H1 (cell line): ENCODE measurements around the gene RAD9A. TPM values are rescaled to one million over a fixed set of nuclear protein-coding genes. Genes with fewer than 3 reads are reported as not detected.

Experiments
- CTCF ChIA-PET: fragments of 300-600 bp; sonication (Branson Sonifier 250); formaldehyde crosslinking; loops from one replicate; lab custom pipeline; 2021; ENCODE audit not compliant: partially characterized antibody; lab: Charles Lee
- POLR2A ChIA-PET: fragments of 300-600 bp; sonication (Branson Sonifier 250); formaldehyde crosslinking; loops from one replicate; lab custom pipeline; 2021; ENCODE audit warnings: inconsistent platforms; ENCODE audit not compliant: partially characterized antibody; lab: Charles Lee
- DNase-seq, 2 experiments: peaks; one replicate each; pipeline versions ENCODE4 v3.0.0 to v3.0.0-alpha.2; 2010 to 2022; ENCODE audit warnings: low spot score in 2 of 2, low read depth in 1 of 2, mixed read lengths in 1 of 2
- FAIRE-seq: peaks from 2 replicates; lab custom pipeline; 2011; peaks lifted over from hg19 to GRCh38; lab: Jason Lieb, UNC
- H2AFZ ChIP-seq: 2 replicates; pipeline ENCODE4 v1.8.1; 2012; ENCODE audit warnings: low read length, inconsistent platforms
- H2AK5ac ChIP-seq: 2 replicates; pipeline ENCODE4 v1.6.1; 2013; ENCODE audit warnings: low read depth, low read length
- H2BK120ac ChIP-seq: replicated peaks from 2 replicates; pipeline ENCODE3; 2013; ENCODE audit warnings: low read depth, low read length, inconsistent platforms
- H2BK12ac ChIP-seq: 2 replicates; pipeline ENCODE4 v1.6.1; 2013; ENCODE audit warnings: low read depth, low read length
- H2BK15ac ChIP-seq: 2 replicates; pipeline ENCODE4 v1.6.1; 2013; ENCODE audit warnings: low read length
- H2BK20ac ChIP-seq: 2 replicates; pipeline ENCODE4 v1.6.1; 2013; ENCODE audit warnings: low read length
- H2BK5ac ChIP-seq: 2 replicates; pipeline ENCODE4 v1.6.1; 2013; ENCODE audit warnings: low read depth, low read length
- H3K14ac ChIP-seq: 2 replicates; pipeline ENCODE4 v1.6.1; 2013; ENCODE audit warnings: inconsistent platforms; ENCODE audit not compliant: insufficient read length
- H3K18ac ChIP-seq: 2 replicates; pipeline ENCODE4 v1.6.1; 2013; ENCODE audit warnings: low read length; ENCODE audit errors: extremely low read depth
- H3K23ac ChIP-seq: 2 replicates; pipeline ENCODE4 v1.6.1; 2013; ENCODE audit warnings: inconsistent platforms; ENCODE audit not compliant: insufficient read length
- H3K23me2 ChIP-seq: 2 replicates; pipeline ENCODE4 v1.6.1; 2013; ENCODE audit warnings: low read depth, low read length
- H3K27ac ChIP-seq: 2 replicates; pipeline ENCODE4 v1.6.1; 2011; ENCODE audit warnings: low read depth, low read length, inconsistent platforms
- H3K27me3 ChIP-seq, 4 experiments: replicated peaks in 1 of 4; 1 replicate in 1 of 4; 2 replicates in 3 of 4; pipeline versions ENCODE4 v1.6.1 to v1.8.1; 2011 to 2013; ENCODE audit warnings: low read length in 3 of 4, mild to moderate bottlenecking in 3 of 4, inconsistent platforms in 2 of 4, mixed read lengths in 2 of 4, moderate library complexity in 1 of 4; ENCODE audit not compliant: control insufficient read depth in 3 of 4, insufficient read depth in 3 of 4; ENCODE audit errors: extremely low read depth in 1 of 4
- H3K36me3 ChIP-seq, 4 experiments: 2 replicates each; pipeline versions ENCODE4 v1.6.1 to v1.8.1; 2011 to 2013; ENCODE audit warnings: mild to moderate bottlenecking in 4 of 4, low read length in 3 of 4, moderate library complexity in 2 of 4, control low read depth in 1 of 4, inconsistent platforms in 1 of 4; ENCODE audit not compliant: insufficient read depth in 4 of 4, control insufficient read depth in 2 of 4
- H3K4ac ChIP-seq: replicated peaks from 2 replicates; pipeline ENCODE3; 2013; ENCODE audit warnings: low read length, low read depth, mixed read lengths, inconsistent platforms; ENCODE audit not compliant: insufficient read length
- H3K4me1 ChIP-seq, 4 experiments: replicated peaks in 1 of 4; 1 replicate in 1 of 4; 2 replicates in 3 of 4; pipeline versions ENCODE4 v1.6.1 to v1.8.1; 2011 to 2013; ENCODE audit warnings: low read length in 3 of 4, inconsistent platforms in 2 of 4, mixed read lengths in 1 of 4; ENCODE audit not compliant: insufficient read depth in 4 of 4, control insufficient read depth in 3 of 4
- H3K4me2 ChIP-seq, 2 experiments: 2 replicates each; pipeline versions ENCODE4 v1.6.1 to v1.8.1; 2011 to 2013; ENCODE audit warnings: low read depth in 2 of 2, low read length in 2 of 2, control low read depth in 1 of 2, inconsistent platforms in 1 of 2, mild to moderate bottlenecking in 1 of 2; ENCODE audit not compliant: insufficient read depth in 1 of 2
- H3K4me3 ChIP-seq, 4 experiments: fragments of 200-600, 300-600 bp in 1 of 4; sonication (generic), shearing (Covaris generic), sonication (Bioruptor Twin) in 1 of 4; 2 replicates each; pipeline versions ENCODE4 v1.5.1 to v1.8.1; 2011 to 2016; ENCODE audit warnings: low read length in 4 of 4, low read depth in 3 of 4, control low read depth in 2 of 4, inconsistent platforms in 2 of 4, mild to moderate bottlenecking in 2 of 4, mixed read lengths in 1 of 4, moderate library complexity in 1 of 4; ENCODE audit not compliant: insufficient read depth in 2 of 4; ENCODE audit errors: extremely low read depth in 1 of 4
- H3K56ac ChIP-seq: replicated peaks from 2 replicates; pipeline ENCODE3; 2013; ENCODE audit warnings: low read depth, mild to moderate bottlenecking, mixed read lengths, low read length, inconsistent platforms; ENCODE audit not compliant: insufficient read length
- H3K79me1 ChIP-seq: 2 replicates; pipeline ENCODE4 v1.6.1; 2013; ENCODE audit warnings: low read depth, low read length, control low read depth
- H3K79me2 ChIP-seq, 2 experiments: 2 replicates each; pipeline versions ENCODE4 v1.6.1 to v1.8.1; 2012 to 2013; ENCODE audit warnings: low read length in 2 of 2, mild to moderate bottlenecking in 2 of 2, inconsistent platforms in 1 of 2; ENCODE audit not compliant: insufficient read depth in 2 of 2, control insufficient read depth in 1 of 2
- H3K9ac ChIP-seq, 4 experiments: replicated peaks in 1 of 4; 1 replicate in 1 of 4; 2 replicates in 3 of 4; pipeline versions ENCODE4 v1.6.1 to v1.8.1; 2011 to 2013; ENCODE audit warnings: low read depth in 3 of 4, low read length in 3 of 4, control low read depth in 2 of 4, mild to moderate bottlenecking in 2 of 4, moderate library complexity in 2 of 4, inconsistent platforms in 1 of 4; ENCODE audit errors: extremely low read depth in 1 of 4
- H3K9me3 ChIP-seq, 2 experiments: 2 replicates each; pipeline versions ENCODE4 v1.6.1 to v1.8.1; 2012 to 2013; ENCODE audit warnings: mild to moderate bottlenecking in 2 of 2, moderate library complexity in 2 of 2, control low read depth in 1 of 2, inconsistent platforms in 1 of 2, low read depth in 1 of 2, low read length in 1 of 2, mixed read lengths in 1 of 2; ENCODE audit not compliant: insufficient read depth in 2 of 2
- H4K20me1 ChIP-seq, 2 experiments: replicated peaks in 1 of 2; 2 replicates each; pipeline versions ENCODE3 to v1.8.1; 2011 to 2013; ENCODE audit warnings: inconsistent platforms in 2 of 2, low read length in 2 of 2, mild to moderate bottlenecking in 1 of 2; ENCODE audit not compliant: insufficient read depth in 2 of 2, control insufficient read depth in 1 of 2
- H4K5ac ChIP-seq: 2 replicates; pipeline ENCODE4 v1.6.1; 2013; ENCODE audit warnings: low read length, low read depth, mixed read lengths, inconsistent platforms; ENCODE audit not compliant: insufficient read length
- H4K8ac ChIP-seq: 2 replicates; pipeline ENCODE4 v1.8.0; 2013; ENCODE audit warnings: mild to moderate bottlenecking, moderate library complexity, low read length, inconsistent platforms; ENCODE audit not compliant: insufficient read depth; ENCODE audit errors: extremely low read depth
- H4K91ac ChIP-seq: replicated peaks from 2 replicates; pipeline ENCODE3; 2013; ENCODE audit warnings: low read length, mixed read lengths, inconsistent platforms; ENCODE audit not compliant: insufficient read length
- ATF3 ChIP-seq: IDR thresholded peaks from 2 replicates; pipeline ENCODE4 v1.6.1; 2011; ENCODE audit warnings: low read depth, mild to moderate bottlenecking, low read length; ENCODE audit not compliant: insufficient read depth
- BRCA1 ChIP-seq: IDR thresholded peaks from 2 replicates; pipeline ENCODE4 v1.6.1; 2012; ENCODE audit warnings: low read depth, low read length, improper control_type of control experiment
- CEBPB ChIP-seq: IDR thresholded peaks from 2 replicates; pipeline ENCODE4 v1.6.1; 2012; ENCODE audit warnings: low read depth, low read length
- CHD2 ChIP-seq: IDR thresholded peaks from 2 replicates; pipeline ENCODE4 v1.6.1; 2012; ENCODE audit warnings: low read length, improper control_type of control experiment
- CTBP2 ChIP-seq: IDR thresholded peaks from 2 replicates; pipeline ENCODE4 v1.7.0; 2011; ENCODE audit warnings: borderline replicate concordance, mild to moderate bottlenecking, moderate library complexity, mixed read lengths, low read length; ENCODE audit not compliant: insufficient read depth, insufficient read length
- E2F6 ChIP-seq: IDR thresholded peaks from 2 replicates; pipeline ENCODE4 v1.6.1; 2012; ENCODE audit warnings: inconsistent platforms
- JUN ChIP-seq: IDR thresholded peaks from 2 replicates; pipeline ENCODE4 v1.6.1; 2011; ENCODE audit warnings: low read depth, mild to moderate bottlenecking, improper control_type of control experiment, low read length
- KDM5A ChIP-seq: fragments of 200-600 bp; IDR thresholded peaks from 2 replicates; pipeline ENCODE4 v1.7.1; 2012; ENCODE audit warnings: mild to moderate bottlenecking, low read length, inconsistent platforms, mixed read lengths
- NRF1 ChIP-seq: IDR thresholded peaks from 2 replicates; pipeline ENCODE4 v1.6.1; 2011; ENCODE audit warnings: mild to moderate bottlenecking, low read depth, low read length, improper control_type of control experiment
- POU5F1 ChIP-seq: IDR thresholded peaks from 2 replicates; pipeline ENCODE4 v1.6.1; 2011; ENCODE audit warnings: low read depth, mild to moderate bottlenecking, low read length, moderate library complexity
- SIRT6 ChIP-seq: IDR thresholded peaks from one replicate; pipeline ENCODE4 v1.7.1; 2012; ENCODE audit warnings: low read length, inconsistent platforms
- SP1 ChIP-seq: IDR thresholded peaks from 2 replicates; pipeline ENCODE4 v1.6.1; 2011; ENCODE audit warnings: low read depth, low read length
- TBP ChIP-seq: IDR thresholded peaks from 2 replicates; pipeline ENCODE4 v1.6.1; 2011; ENCODE audit warnings: low read depth, low read length, improper control_type of control experiment
- ZNF274 ChIP-seq: IDR thresholded peaks from 2 replicates; pipeline ENCODE4 v1.7.0; 2012; ENCODE audit warnings: low read length, borderline replicate concordance; ENCODE audit errors: extremely low read depth
- WGBS, 2 experiments: shearing (Covaris generic) in 1 of 2; methylation state at CpG; one replicate each; pipeline versions ENCODE4 v1.1.6 to v1.1.7; 2013 to 2015; ENCODE audit warnings: low lambda C conversion rate in 2 of 2, mixed read lengths in 2 of 2, inconsistent platforms in 1 of 2, low coverage in 1 of 2, missing lambda C conversion rate in 1 of 2; ENCODE audit not compliant: insufficient replicate concordance in 2 of 2, insufficient coverage in 1 of 2, insufficient read length in 1 of 2; ENCODE audit errors: extremely low coverage in 1 of 2, missing lambda C conversion rate in 1 of 2; 5-methylcytosine and 5-hydroxymethylcytosine counted together
- polyA plus RNA-seq, 7 experiments: library from polyadenylated mRNA; depleted of rRNA in 3 of 7; stranded (reverse) in 5 of 7; unstranded in 2 of 7; fragments of >200 nt in 5 of 7; fragments of 200-250 nt in 2 of 7; gene quantifications; 1 replicate in 5 of 7; 2 replicates in 1 of 7; 4 replicates in 1 of 7; pipeline versions ENCODE4 v1.2.1 to v1.2.3, GENCODE V29; 2011 to 2013; ENCODE audit warnings: missing spikeins in 2 of 7, mixed read lengths in 2 of 7
- total RNA-seq: library from RNA; stranded (reverse); fragmentation: NEBNext Ultra II Directional; extraction: Animal tissue kit (Norgen Biotek cat#: 25700); gene quantifications from 2 replicates; pipeline ENCODE4 v1.2.1, GENCODE V29; 2021

Gene RAD9A
- total and polyA plus RNA-seq, 2 of the 8 experiments (the other 6 are each of a cell fraction or from before 2014, with no cell fraction given): 22.2 to 25.5 TPM

- Histone ChIP-seq H3K4me2 (no peak overlapping the region; a peak in 1 of 4 replicates), H3K27me3 (no peaks in the 10 kb centered on the region), H3K9ac (no peak overlapping the region), H3K36me3 (peaks cover 2 to 16% (median 9%) of the 10 kb centered on the region in 4 experiments; a peak in 5 of 8 replicates), H2BK12ac (no peak overlapping the region), H3K27ac (no peak overlapping the region), H4K5ac (no peak overlapping the region), H3K4ac (no peak overlapping the region), H2AK5ac (no peak overlapping the region), H3K4me3 (no peak overlapping the region), H3K23me2 (peaks cover 13% of the 10 kb centered on the region), H3K9me3 (no peaks in the 10 kb centered on the region), H2BK120ac (no peak overlapping the region), H2BK5ac (no peak overlapping the region), H2AFZ (no peak overlapping the region), H2BK15ac (no peak overlapping the region), H3K18ac (no peak overlapping the region), H3K4me1 (peaks cover 0 to 9% (median 6%) of the 10 kb centered on the region in 4 experiments; a peak in 4 of 7 replicates), H3K79me2 (no peaks in the 10 kb centered on the region), H3K23ac (no peak overlapping the region), H4K8ac (no peak overlapping the region), H4K20me1 (peaks cover 0 to 5% of the 10 kb centered on the region in 2 experiments), H2BK20ac (no peak overlapping the region), H3K79me1 (0 out of 2 replicates have a peak, but pooled peaks cover 2% of the 10 kb centered on the region), H3K56ac (no peak overlapping the region), H4K91ac (no peak overlapping the region), H3K14ac (no peak overlapping the region)
- ChIA-PET CTCF (interaction anchor here (7.0 to 34.8 kb wide), 2 partner anchors 13 to 35 kb away, joined by 52 to 1305 read pairs; partner anchors contain the start of gene POLD4), POLR2A (interaction anchor here (1.0 to 3.3 kb wide), 6 partner anchors 8 to 48 kb away, joined by 3 to 31 read pairs (median 5); partner anchors contain the start of genes PPP1CA and PTPRCAP)
- DNase-seq (no peak), FAIRE-seq (no peak)
- WGBS, 2 experiments: 95% methylated on average over 18 of the region's 18 CpGs; no CpG with 5 or more reads in 1 of the 2 experiments
- TF ChIP-seq TBP (no peak), SP1 (no peak), POU5F1 (no peak), CTBP2 (no peak), E2F6 (no peak), BRCA1 (no peak), JUN (no peak), ZNF274 (no peak), KDM5A (no peak), ATF3 (no peak), NRF1 (no peak), CEBPB (no peak), SIRT6 (no peak), CHD2 (no peak)
Measured at GRCh38 chr11:67393437-67393836, 1.7 kb downstream of the RAD9A start.
